Neural progenitor cell (in vitro differentiated cells): ENCODE data around the gene SSTR4. TPM values are rescaled to one million over a fixed set of nuclear protein-coding genes. Genes with fewer than 3 reads are reported as not detected.

Experiments
- DNase-seq: peaks from one replicate; pipeline ENCODE4 v3.0.0-alpha.2; 2016; ENCODE audit warnings: low spot score
- H2AFZ ChIP-seq: fragments of 200-600 bp; sonication (generic); replicated peaks from 2 replicates; pipeline ENCODE4 v1.6.1; 2016; ENCODE audit warnings: antibody characterized with exemption
- H3F3A ChIP-seq: fragments of 200-600 bp; sonication (generic); 2 replicates; pipeline ENCODE4 v1.6.1; 2016; ENCODE audit warnings: antibody characterized with exemption, low read depth
- H3K27ac ChIP-seq: fragments of 200-600 bp; sonication (generic); 2 replicates; pipeline ENCODE4 v1.5.1; 2016; ENCODE audit warnings: mild to moderate bottlenecking
- H3K27me3 ChIP-seq: fragments of 200-600 bp; sonication (generic); 2 replicates; pipeline ENCODE4 v1.6.1; 2016; ENCODE audit warnings: mild to moderate bottlenecking, moderate library complexity
- H3K36me3 ChIP-seq: fragments of 200-600 bp; sonication (generic); 2 replicates; pipeline ENCODE4 v1.5.1; 2016
- H3K4me1 ChIP-seq: fragments of 200-600 bp; sonication (generic); 2 replicates; pipeline ENCODE4 v1.6.1; 2016; ENCODE audit warnings: mixed run types
- H3K4me2 ChIP-seq: fragments of 200-600 bp; sonication (generic); 2 replicates; pipeline ENCODE4 v1.6.1; 2016
- H3K4me3 ChIP-seq: fragments of 200-600 bp; sonication (generic); 2 replicates; pipeline ENCODE4 v1.5.1; 2016
- H3K79me2 ChIP-seq: fragments of 200-600 bp; sonication (generic); 2 replicates; pipeline ENCODE4 v1.6.1; 2016; ENCODE audit warnings: low read depth
- H3K9ac ChIP-seq: fragments of 200-600 bp; sonication (generic); 2 replicates; pipeline ENCODE4 v1.6.1; 2016
- H3K9me3 ChIP-seq: fragments of 200-600 bp; sonication (generic); 2 replicates; pipeline ENCODE4 v1.5.1; 2016; ENCODE audit warnings: low read depth
- H4K20me1 ChIP-seq: fragments of 200-600 bp; sonication (generic); 2 replicates; pipeline ENCODE4 v1.6.1; 2016; ENCODE audit warnings: low read depth
- H3K27ac Mint-ChIP-seq: 3 replicates; pipeline ENCODE4 v1.8.0; 2021; ENCODE audit warnings: mixed read lengths
- H3K27me3 Mint-ChIP-seq: 2 replicates; pipeline ENCODE4 v1.8.0; 2022; ENCODE audit warnings: low read depth, mild to moderate bottlenecking, inconsistent platforms, moderate library complexity, mixed read lengths; ENCODE audit not compliant: insufficient read depth
- H3K36me3 Mint-ChIP-seq: 3 replicates; pipeline ENCODE4 v1.8.0; 2021; ENCODE audit warnings: mixed read lengths
- H3K4me1 Mint-ChIP-seq: 3 replicates; pipeline ENCODE4 v1.8.0; 2021; ENCODE audit warnings: mixed read lengths
- H3K4me3 Mint-ChIP-seq: 3 replicates; pipeline ENCODE4 v1.8.0; 2021; ENCODE audit warnings: mild to moderate bottlenecking, moderate library complexity, mixed read lengths
- H3K9me3 Mint-ChIP-seq: 3 replicates; pipeline ENCODE4 v1.8.0; 2020; ENCODE audit warnings: mixed read lengths
- EZH2 ChIP-seq: fragments of 200-600 bp; sonication (generic); IDR thresholded peaks from 2 replicates; pipeline ENCODE4 v1.6.1; 2017; ENCODE audit warnings: antibody characterized with exemption, mild to moderate bottlenecking, moderate library complexity
- EZH2phosphoT487 ChIP-seq: fragments of 200-600 bp; sonication (generic); IDR thresholded peaks from 2 replicates; pipeline ENCODE4 v1.6.1; 2017; ENCODE audit warnings: antibody characterized with exemption
- total RNA-seq: library from RNA; depleted of rRNA; stranded (reverse); fragments of >200 nt; gene quantifications from 2 replicates; pipeline ENCODE4 v1.2.3, GENCODE V29; 2015; ENCODE audit warnings: low replicate concordance
- TF ChIP-seq, protein P1 (sequence below): fragments of 200-600 bp; sonication (generic); IDR thresholded peaks from 2 replicates; pipeline ENCODE4 v1.5.1; 2017; ENCODE audit warnings: antibody characterized with exemption, mild to moderate bottlenecking

SSTR4 gene
- total RNA-seq, 1 donor from 2014 or later: not detected

DNA sequence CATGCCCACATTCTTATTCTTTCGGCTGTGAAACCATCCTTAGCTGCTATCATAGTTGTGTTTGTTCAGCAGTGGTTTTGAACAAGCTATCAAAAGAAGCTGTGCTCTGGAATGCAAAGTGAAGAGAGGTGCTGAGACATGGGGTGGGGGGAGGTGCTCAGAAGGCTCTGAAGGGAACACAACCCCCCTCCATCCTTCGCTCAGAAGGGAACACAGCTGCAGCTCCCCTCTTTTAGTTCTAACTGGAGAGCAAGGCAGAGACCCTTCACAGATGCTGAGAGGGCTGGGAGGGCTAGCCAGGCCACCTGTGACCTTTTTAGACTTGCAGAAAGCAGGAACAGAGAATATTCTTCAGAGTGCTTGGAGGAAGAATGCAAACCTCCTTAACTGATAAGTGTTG, 17.6 kb upstream of the SSTR4 start:
- Histone ChIP-seq H4K20me1 (no peaks in the 10 kb centered on the region), H3K36me3 (no peaks in the 10 kb centered on the region), H3K9me3 (no peaks in the 10 kb centered on the region), H3K9ac (no peak overlapping the region), H3K4me2 (no peak overlapping the region), H3K79me2 (no peaks in the 10 kb centered on the region), H3K4me1 (peaks cover 20% of the 10 kb centered on the region), H3K27ac (no peak overlapping the region), H3K4me3 (no peak overlapping the region), H3F3A (no peaks in the 10 kb centered on the region), H3K27me3 (no peaks in the 10 kb centered on the region), H2AFZ (no peak overlapping the region)
- no peak for DNase-seq
- Mint-ChIP-seq H3K4me1 (no peaks in the 10 kb centered on the region), H3K9me3 (no peaks in the 10 kb centered on the region), H3K36me3 (no peaks in the 10 kb centered on the region), H3K27ac (no peak overlapping the region), H3K27me3 (peaks cover 10% of the 10 kb centered on the region), H3K4me3 (no peak overlapping the region)
- TF ChIP-seq, protein P1, sequence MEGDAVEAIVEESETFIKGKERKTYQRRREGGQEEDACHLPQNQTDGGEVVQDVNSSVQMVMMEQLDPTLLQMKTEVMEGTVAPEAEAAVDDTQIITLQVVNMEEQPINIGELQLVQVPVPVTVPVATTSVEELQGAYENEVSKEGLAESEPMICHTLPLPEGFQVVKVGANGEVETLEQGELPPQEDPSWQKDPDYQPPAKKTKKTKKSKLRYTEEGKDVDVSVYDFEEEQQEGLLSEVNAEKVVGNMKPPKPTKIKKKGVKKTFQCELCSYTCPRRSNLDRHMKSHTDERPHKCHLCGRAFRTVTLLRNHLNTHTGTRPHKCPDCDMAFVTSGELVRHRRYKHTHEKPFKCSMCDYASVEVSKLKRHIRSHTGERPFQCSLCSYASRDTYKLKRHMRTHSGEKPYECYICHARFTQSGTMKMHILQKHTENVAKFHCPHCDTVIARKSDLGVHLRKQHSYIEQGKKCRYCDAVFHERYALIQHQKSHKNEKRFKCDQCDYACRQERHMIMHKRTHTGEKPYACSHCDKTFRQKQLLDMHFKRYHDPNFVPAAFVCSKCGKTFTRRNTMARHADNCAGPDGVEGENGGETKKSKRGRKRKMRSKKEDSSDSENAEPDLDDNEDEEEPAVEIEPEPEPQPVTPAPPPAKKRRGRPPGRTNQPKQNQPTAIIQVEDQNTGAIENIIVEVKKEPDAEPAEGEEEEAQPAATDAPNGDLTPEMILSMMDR: no peak
- no peak for TF ChIP-seq EZH2
- TF ChIP-seq EZH2phosphoT487: no peak

DNA sequence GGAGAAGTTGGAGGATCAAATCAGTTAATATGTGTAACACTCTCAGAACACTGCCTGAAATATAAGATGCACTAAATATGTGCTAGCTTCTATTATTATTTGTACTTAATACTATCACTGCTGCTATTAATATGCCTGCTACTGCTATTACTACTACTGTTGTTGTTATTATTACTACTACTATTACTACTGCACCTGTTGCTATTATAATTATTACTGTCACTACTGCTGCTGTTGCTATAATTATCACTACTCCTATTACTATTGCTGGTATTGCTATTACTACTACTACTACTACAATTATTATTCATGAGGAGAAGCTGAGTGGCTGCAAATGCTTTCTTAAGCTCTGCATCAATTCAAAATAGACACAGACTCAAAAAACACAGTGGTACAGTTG, 16.7 kb upstream of the SSTR4 start:
- no peaks in the 10 kb centered on the region for H3K79me2 ChIP-seq
- DNase-seq: no peak
- H3K4me3 ChIP-seq: no peak overlapping the region
- H3K9me3 Mint-ChIP-seq: no peaks in the 10 kb centered on the region
- H3K27me3 Mint-ChIP-seq: peaks cover 7% of the 10 kb centered on the region
- H4K20me1 ChIP-seq: no peaks in the 10 kb centered on the region
- H3K36me3 Mint-ChIP-seq: no peaks in the 10 kb centered on the region
- no peak overlapping the region for H3K27ac ChIP-seq
- H3K4me2 ChIP-seq: no peak overlapping the region
- H3F3A ChIP-seq: no peaks in the 10 kb centered on the region
- no peaks in the 10 kb centered on the region for H3K27me3 ChIP-seq
- no peaks in the 10 kb centered on the region for H3K9me3 ChIP-seq
- no peak overlapping the region for H3K4me3 Mint-ChIP-seq
- H3K4me1 Mint-ChIP-seq: peaks cover 2% of the 10 kb centered on the region
- H3K9ac ChIP-seq: no peak overlapping the region
- H3K4me1 ChIP-seq: peaks cover 20% of the 10 kb centered on the region
- H2AFZ ChIP-seq: no peak overlapping the region
- H3K27ac Mint-ChIP-seq: no peak overlapping the region
- H3K36me3 ChIP-seq: no peaks in the 10 kb centered on the region
- TF ChIP-seq EZH2 (no peak), EZH2phosphoT487 (no peak)
- TF ChIP-seq, protein P1: no peak

DNA sequence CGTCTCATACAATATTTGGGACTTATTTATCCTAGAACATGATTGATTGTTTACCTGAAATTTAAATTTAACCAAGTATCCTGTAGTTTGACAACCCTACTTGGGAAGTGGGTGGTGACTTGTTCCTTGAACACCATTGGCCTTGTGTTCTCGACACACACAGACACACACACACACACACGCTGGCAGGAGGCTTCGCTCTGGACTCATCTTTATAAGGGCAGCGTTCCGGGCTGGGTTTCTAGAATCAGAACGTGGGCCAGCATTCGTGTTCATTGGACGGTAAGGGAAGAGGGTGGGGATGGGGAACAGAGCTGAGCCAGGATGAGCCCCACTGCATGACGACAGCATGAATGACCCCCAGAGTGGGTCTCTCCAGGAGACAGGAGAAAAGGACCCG, 16.2 kb upstream of the SSTR4 start:
- Histone ChIP-seq H3K79me2 (no peaks in the 10 kb centered on the region), H3K4me2 (no peak overlapping the region), H2AFZ (no peak overlapping the region), H3F3A (no peaks in the 10 kb centered on the region), H3K36me3 (no peaks in the 10 kb centered on the region), H3K27me3 (no peaks in the 10 kb centered on the region), H3K9me3 (no peaks in the 10 kb centered on the region), H4K20me1 (no peaks in the 10 kb centered on the region), H3K4me3 (no peak overlapping the region), H3K4me1 (peaks cover 20% of the 10 kb centered on the region), H3K9ac (no peak overlapping the region), H3K27ac (no peak overlapping the region)
- no peaks in the 10 kb centered on the region for H3K36me3 Mint-ChIP-seq
- DNase-seq: no peak
- no peak overlapping the region for H3K4me3 Mint-ChIP-seq
- peaks cover 5% of the 10 kb centered on the region for H3K27me3 Mint-ChIP-seq
- H3K9me3 Mint-ChIP-seq: no peaks in the 10 kb centered on the region
- peaks cover 2% of the 10 kb centered on the region for H3K4me1 Mint-ChIP-seq
- H3K27ac Mint-ChIP-seq: no peak overlapping the region
- TF ChIP-seq, protein P1: no peak
- no peak for TF ChIP-seq EZH2phosphoT487
- TF ChIP-seq EZH2: no peak
